KMS-11 (cell line): ENCODE results near the gene CHST8.

Experiments used
- H2AFZ ChIP-seq: fragments of 200-600 bp; sonication (generic); 2 replicates; pipeline ENCODE4 v1.6.1; 2016; ENCODE audit warnings: antibody characterized with exemption, mixed run types, low read depth
- H3K27ac ChIP-seq: fragments of 200-600 bp; sonication (generic); 2 replicates; pipeline ENCODE4 v1.6.1; 2016; ENCODE audit warnings: mild to moderate bottlenecking, mixed run types
- H3K27me3 ChIP-seq: fragments of 200-600 bp; sonication (generic); 2 replicates; pipeline ENCODE4 v1.6.1; 2017; ENCODE audit warnings: mild to moderate bottlenecking, low read depth, mixed run types, moderate library complexity; ENCODE audit not compliant: insufficient read depth
- H3K36me3 ChIP-seq: fragments of 200-600 bp; sonication (generic); 2 replicates; pipeline ENCODE4 v1.6.1; 2017; ENCODE audit warnings: mild to moderate bottlenecking, mixed run types; ENCODE audit not compliant: insufficient read depth
- H3K4me1 ChIP-seq: fragments of 200-600 bp; sonication (generic); 2 replicates; pipeline ENCODE4 v1.6.1; 2016; ENCODE audit warnings: mild to moderate bottlenecking, low read depth, mixed run types; ENCODE audit not compliant: poor library complexity, severe bottlenecking
- H3K4me2 ChIP-seq: fragments of 200-600 bp; sonication (generic); 2 replicates; pipeline ENCODE4 v1.7.0; 2016; ENCODE audit warnings: mild to moderate bottlenecking, mixed run types
- H3K4me3 ChIP-seq: fragments of 200-600 bp; sonication (generic); IDR thresholded peaks from 2 replicates; pipeline ENCODE4 v1.6.1; 2017; ENCODE audit warnings: low read depth, low read length, mixed read lengths; ENCODE audit not compliant: insufficient read depth
- H3K79me2 ChIP-seq: fragments of 200-600 bp; sonication (generic); 2 replicates; pipeline ENCODE4 v1.6.1; 2016; ENCODE audit warnings: low read depth, mixed run types; ENCODE audit not compliant: insufficient read depth
- H3K9ac ChIP-seq: fragments of 200-600 bp; sonication (generic); 2 replicates; pipeline ENCODE4 v1.6.1; 2016; ENCODE audit warnings: mild to moderate bottlenecking, mixed run types
- H4K20me1 ChIP-seq: fragments of 200-600 bp; sonication (generic); 2 replicates; pipeline ENCODE4 v1.6.1; 2016; ENCODE audit warnings: mild to moderate bottlenecking, mixed run types; ENCODE audit not compliant: insufficient read depth
- TF ChIP-seq, protein P1 (sequence below): fragments of 200-600 bp; sonication (generic); conservative IDR thresholded peaks from 2 replicates; pipeline ENCODE4 v1.6.1; 2017; ENCODE audit warnings: low read depth, mild to moderate bottlenecking, antibody characterized with exemption, low read length, moderate library complexity, mixed read lengths

CHST8 gene

DNA sequence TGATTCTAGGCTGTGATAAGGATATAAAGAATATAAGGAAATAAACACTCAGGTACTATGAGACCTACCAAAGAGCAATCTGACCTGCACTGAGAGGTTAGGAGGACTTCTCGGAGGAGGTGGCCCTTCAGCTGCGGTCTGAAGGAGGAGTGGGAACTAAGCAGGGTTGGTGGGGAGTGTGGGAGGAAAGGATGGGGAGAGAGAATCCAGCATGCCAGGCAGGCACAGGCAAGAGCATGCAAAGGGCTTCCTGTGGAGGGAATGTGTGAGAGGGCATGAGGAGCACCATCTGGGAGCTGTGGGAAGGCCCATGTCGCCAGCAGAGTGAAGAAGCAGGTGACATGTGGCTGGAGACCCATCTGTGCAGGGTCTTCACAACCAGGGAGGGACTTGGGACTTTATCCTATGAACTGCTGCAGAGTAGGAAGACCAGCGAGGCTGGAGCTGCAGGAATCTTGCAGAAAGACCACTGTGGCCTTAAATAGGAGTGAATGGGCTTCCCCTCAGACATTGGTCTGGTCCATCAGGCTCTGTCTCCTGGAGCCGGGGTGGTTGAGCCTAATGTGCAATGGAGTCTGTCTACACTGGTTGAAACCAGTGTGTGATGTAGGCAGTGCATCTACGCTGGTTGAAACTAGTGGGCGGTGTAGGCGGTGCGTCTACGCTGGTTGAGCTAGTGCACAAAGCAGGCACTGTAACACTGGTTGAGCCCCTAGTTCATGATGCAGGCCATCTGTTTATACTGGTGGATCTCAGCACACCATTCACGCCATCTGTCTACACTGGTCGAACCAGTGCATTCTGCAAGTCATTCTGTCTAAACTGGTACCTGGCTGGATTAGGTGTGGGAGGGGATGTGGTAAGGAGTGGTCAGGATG lies 6.4 kb downstream of the CHST8 start:
- Histone ChIP-seq H3K27me3 (peaks cover 8% of the 10 kb centered on the region; the same call in 1 of the 2 replicates), H3K4me1 (no peaks in the 10 kb centered on the region), H3K27ac (no peak overlapping the region), H3K36me3 (no peaks in the 10 kb centered on the region), H3K4me2 (no peak overlapping the region), H3K79me2 (no peaks in the 10 kb centered on the region), H3K9ac (no peak overlapping the region), H4K20me1 (no peaks in the 10 kb centered on the region), H3K4me3 (no peak overlapping the region), H2AFZ (no peak overlapping the region)
- TF ChIP-seq, protein P1, sequence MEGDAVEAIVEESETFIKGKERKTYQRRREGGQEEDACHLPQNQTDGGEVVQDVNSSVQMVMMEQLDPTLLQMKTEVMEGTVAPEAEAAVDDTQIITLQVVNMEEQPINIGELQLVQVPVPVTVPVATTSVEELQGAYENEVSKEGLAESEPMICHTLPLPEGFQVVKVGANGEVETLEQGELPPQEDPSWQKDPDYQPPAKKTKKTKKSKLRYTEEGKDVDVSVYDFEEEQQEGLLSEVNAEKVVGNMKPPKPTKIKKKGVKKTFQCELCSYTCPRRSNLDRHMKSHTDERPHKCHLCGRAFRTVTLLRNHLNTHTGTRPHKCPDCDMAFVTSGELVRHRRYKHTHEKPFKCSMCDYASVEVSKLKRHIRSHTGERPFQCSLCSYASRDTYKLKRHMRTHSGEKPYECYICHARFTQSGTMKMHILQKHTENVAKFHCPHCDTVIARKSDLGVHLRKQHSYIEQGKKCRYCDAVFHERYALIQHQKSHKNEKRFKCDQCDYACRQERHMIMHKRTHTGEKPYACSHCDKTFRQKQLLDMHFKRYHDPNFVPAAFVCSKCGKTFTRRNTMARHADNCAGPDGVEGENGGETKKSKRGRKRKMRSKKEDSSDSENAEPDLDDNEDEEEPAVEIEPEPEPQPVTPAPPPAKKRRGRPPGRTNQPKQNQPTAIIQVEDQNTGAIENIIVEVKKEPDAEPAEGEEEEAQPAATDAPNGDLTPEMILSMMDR = no peak

DNA sequence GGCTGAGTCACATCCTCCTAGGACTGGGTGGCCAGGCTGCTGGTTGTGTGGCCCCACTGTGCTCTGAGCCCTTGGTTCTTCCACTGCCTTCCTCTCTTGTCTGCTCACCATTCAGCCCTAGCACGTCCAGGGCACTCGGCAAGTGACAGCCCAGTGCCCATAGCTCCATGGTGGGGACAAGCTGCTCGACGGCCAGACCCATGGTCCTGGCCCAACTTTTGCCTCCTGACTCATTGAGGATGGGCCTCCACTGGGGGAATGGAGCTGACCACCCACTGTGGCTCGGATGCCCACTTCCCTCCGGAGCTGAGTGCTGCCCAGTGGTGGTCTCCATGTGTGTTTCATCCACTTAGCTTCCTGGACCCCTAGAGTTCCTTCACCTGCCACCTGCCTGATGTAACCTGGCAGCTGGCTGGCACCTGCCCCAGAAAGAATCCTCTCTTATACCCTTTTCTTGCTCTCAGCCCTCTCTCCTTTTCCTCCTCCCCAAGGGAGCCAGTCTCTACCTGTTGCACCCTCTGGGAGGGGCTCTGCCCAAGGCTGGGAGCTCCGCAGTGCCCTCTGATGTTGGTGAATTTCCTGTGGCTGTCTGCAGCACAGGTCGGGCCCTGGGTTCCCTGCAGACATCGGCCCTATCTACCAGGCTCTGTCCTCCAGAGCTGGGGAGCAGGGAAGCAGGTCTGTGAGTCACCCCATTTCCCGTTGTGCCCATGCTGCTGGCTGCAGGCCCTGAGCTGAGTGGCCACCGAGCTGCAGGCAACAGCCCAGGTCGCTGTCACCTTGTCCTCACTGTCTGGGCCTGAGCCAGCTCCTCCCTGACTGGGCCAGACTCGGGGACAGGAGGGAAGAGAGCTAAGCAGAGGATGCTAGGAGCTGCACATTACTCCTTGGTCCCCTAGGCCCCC lies 7.4 kb downstream of the CHST8 start:
- H3K79me2 ChIP-seq = no peaks in the 10 kb centered on the region
- no peak overlapping the region for H2AFZ ChIP-seq
- no peak overlapping the region for H3K4me3 ChIP-seq
- H4K20me1 ChIP-seq = no peaks in the 10 kb centered on the region
- no peaks in the 10 kb centered on the region for H3K4me1 ChIP-seq
- no peak overlapping the region for H3K4me2 ChIP-seq
- peaks cover 4% of the 10 kb centered on the region; the same call in 1 of the 2 replicates for H3K27me3 ChIP-seq
- H3K27ac ChIP-seq = no peak overlapping the region
- TF ChIP-seq, protein P1 = no peak
- H3K9ac ChIP-seq = no peak overlapping the region
- H3K36me3 ChIP-seq = no peaks in the 10 kb centered on the region

DNA sequence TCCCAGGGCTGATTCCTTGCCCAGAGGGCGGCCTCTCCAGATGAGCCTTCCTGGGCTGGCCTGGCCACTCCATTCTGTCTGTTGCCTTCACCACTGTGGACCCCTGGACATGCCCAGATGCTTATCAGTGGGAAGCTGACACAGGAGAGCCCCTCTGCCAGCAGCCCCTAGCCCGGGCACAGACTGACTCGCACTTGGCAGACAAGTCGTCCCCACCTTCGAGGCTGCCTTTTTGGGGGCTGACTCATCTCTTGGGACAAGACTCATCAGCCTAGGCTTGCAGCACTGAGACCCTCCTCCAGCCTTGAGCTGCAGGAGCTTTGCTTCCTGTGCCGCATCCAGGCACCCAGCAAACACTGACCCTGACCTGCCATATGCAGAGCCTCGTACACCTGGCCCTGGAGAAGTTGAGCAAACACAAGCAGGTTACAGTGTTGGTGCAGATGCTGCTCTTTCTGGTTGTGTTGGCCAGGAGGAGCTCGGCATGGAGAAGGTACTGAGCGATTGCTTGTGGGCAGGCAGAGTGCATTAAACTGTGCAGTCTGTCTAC lies 8.1 kb downstream of the CHST8 start:
- Histone ChIP-seq H3K4me2 (no peak overlapping the region), H2AFZ (no peak overlapping the region), H3K9ac (no peak overlapping the region), H3K79me2 (no peaks in the 10 kb centered on the region), H3K36me3 (no peaks in the 10 kb centered on the region), H3K4me3 (no peak overlapping the region), H3K4me1 (no peaks in the 10 kb centered on the region), H4K20me1 (no peaks in the 10 kb centered on the region), H3K27ac (no peak overlapping the region), H3K27me3 (no peaks in the 10 kb centered on the region)
- TF ChIP-seq, protein P1 = no peak

DNA sequence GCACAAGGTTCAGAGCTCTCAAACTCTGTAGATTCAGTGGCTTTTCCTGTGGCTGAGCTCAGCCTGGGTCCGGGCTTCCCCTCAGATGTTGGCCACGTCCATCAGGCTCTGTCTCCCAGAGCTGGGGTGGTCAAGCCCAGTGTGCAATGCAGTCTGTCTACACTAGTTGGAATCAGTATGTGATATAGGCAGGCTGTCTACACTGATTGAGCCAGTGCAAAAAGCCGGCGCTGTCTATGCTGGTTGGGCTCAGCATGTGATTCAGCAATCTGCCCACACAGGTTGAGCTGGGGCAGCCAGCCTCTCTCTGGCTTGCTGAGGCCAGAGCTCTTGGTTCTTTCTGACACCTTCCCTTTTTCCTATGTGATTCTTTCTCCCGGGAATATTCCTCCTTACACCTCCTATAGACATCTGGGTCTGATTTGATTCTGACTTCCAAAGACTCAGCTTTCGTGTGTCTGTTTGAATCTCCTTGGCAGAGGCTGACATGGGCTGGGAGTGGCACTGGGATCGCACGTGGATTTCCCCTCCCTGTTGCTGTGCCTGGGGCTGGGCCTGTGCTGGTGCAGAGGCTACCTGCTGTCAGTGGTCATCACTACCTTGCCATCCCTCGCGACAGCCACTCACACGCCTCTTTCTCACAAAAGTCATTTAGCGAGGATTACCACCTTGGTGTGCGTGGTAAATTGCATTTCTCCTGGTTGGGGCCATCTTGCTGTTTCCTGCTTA lies 9.3 kb downstream of the CHST8 start:
- H2AFZ ChIP-seq = no peak overlapping the region
- H4K20me1 ChIP-seq = no peaks in the 10 kb centered on the region
- H3K27ac ChIP-seq = no peak overlapping the region
- H3K4me1 ChIP-seq = no peaks in the 10 kb centered on the region
- H3K79me2 ChIP-seq = no peaks in the 10 kb centered on the region
- H3K4me3 ChIP-seq = no peak overlapping the region
- no peaks in the 10 kb centered on the region for H3K27me3 ChIP-seq
- TF ChIP-seq, protein P1 = no peak
- no peaks in the 10 kb centered on the region for H3K36me3 ChIP-seq
- no peak overlapping the region for H3K4me2 ChIP-seq
- H3K9ac ChIP-seq = no peak overlapping the region
